HEK293 (cell line): ENCODE results near the gene ZNF438.

Experiments
- CTCF ChIA-PET: fragments of 350-600 bp; formaldehyde crosslinking; extraction: SDS; loops from one replicate; lab custom pipeline; 2021; ENCODE audit warnings: antibody characterized with exemption; lab: Yijun Ruan, JAX
- POLR2A ChIA-PET: fragments of 300-600 bp; formaldehyde crosslinking; extraction: SDS; loops from one replicate; lab custom pipeline; 2020; ENCODE audit warnings: antibody characterized with exemption, inconsistent platforms; lab: Yijun Ruan, JAX
- H3K27ac ChIP-seq: fragments of 200-500 bp; sonication (Bioruptor generic); 2 replicates; pipeline ENCODE4 v1.5.1; 2014; ENCODE audit warnings: low read depth, low read length, control low read depth, inconsistent platforms; ENCODE audit errors: extremely low read depth
- H3K36me3 ChIP-seq, 2 experiments: fragments of 200-500 bp in 1 of 2; sonication (Bioruptor generic) in 1 of 2; 1 replicate in 1 of 2; 2 replicates in 1 of 2; pipeline ENCODE4 v1.5.1; 2014 to 2017; ENCODE audit warnings: inconsistent platforms in 2 of 2, low read length in 2 of 2; ENCODE audit not compliant: control insufficient read depth in 2 of 2, insufficient read depth in 1 of 2
- H3K4me1 ChIP-seq: fragments of 200-500 bp; sonication (Bioruptor generic); 2 replicates; pipeline ENCODE4 v1.5.1; 2014; ENCODE audit warnings: mild to moderate bottlenecking, low read length, inconsistent platforms; ENCODE audit not compliant: control insufficient read depth, insufficient read depth
- H3K4me3 ChIP-seq: 2 replicates; pipeline ENCODE4 v1.5.1; 2011; ENCODE audit warnings: low read depth, mild to moderate bottlenecking, control low read depth, low read length, moderate library complexity
- H3K9me3 ChIP-seq: fragments of 200-500 bp; sonication (Bioruptor generic); 2 replicates; pipeline ENCODE4 v1.5.1; 2014; ENCODE audit warnings: low read depth, low read length, inconsistent platforms; ENCODE audit not compliant: control insufficient read depth, insufficient read depth
- BCL11A ChIP-seq: fragments of 450-650 bp; formaldehyde crosslinking; IDR thresholded peaks from 2 replicates; pipeline ENCODE4 v1.5.1; 2016; ENCODE audit warnings: low read depth, missing biosample characterization, missing genetic modification characterization
- GLI2 ChIP-seq: fragments of 450-650 bp; formaldehyde crosslinking; IDR thresholded peaks from 2 replicates; pipeline ENCODE4; 2017; ENCODE audit warnings: missing biosample characterization, missing genetic modification characterization, low read depth, borderline replicate concordance
- HIC1 ChIP-seq: fragments of 450-650 bp; formaldehyde crosslinking; IDR thresholded peaks from 2 replicates; pipeline ENCODE4 v1.5.1; 2016; ENCODE audit warnings: missing biosample characterization, missing genetic modification characterization
- PRDM1 ChIP-seq: fragments of 450-650 bp; formaldehyde crosslinking; IDR thresholded peaks from 2 replicates; pipeline ENCODE4; 2016; ENCODE audit warnings: missing biosample characterization, missing genetic modification characterization
- SP7 ChIP-seq: fragments of 450-650 bp; formaldehyde crosslinking; IDR thresholded peaks from 2 replicates; pipeline ENCODE4 v1.5.1; 2016; ENCODE audit warnings: missing biosample characterization, missing genetic modification characterization
- TRIM28 ChIP-seq: IDR thresholded peaks from 2 replicates; pipeline ENCODE4 v1.6.1; 2011; ENCODE audit warnings: low read length, control low read depth, borderline replicate concordance
- YY2 ChIP-seq: fragments of 450-650 bp; formaldehyde crosslinking; IDR thresholded peaks from 2 replicates; pipeline ENCODE4 v1.5.1; 2016; ENCODE audit warnings: missing biosample characterization, missing genetic modification characterization
- ZNF10 ChIP-seq: fragments of 450-650 bp; formaldehyde crosslinking; IDR thresholded peaks from 2 replicates; pipeline ENCODE4 v1.5.1; 2017; ENCODE audit warnings: missing biosample characterization, missing genetic modification characterization
- ZNF112 ChIP-seq: fragments of 450-650 bp; formaldehyde crosslinking; IDR thresholded peaks from 2 replicates; pipeline ENCODE4 v1.5.0; 2017; ENCODE audit warnings: missing biosample characterization, missing genetic modification characterization
- ZNF146 ChIP-seq: fragments of 450-650 bp; formaldehyde crosslinking; IDR thresholded peaks from 2 replicates; pipeline ENCODE4 v1.5.1; 2016; ENCODE audit warnings: missing biosample characterization, missing genetic modification characterization
- ZNF175 ChIP-seq: fragments of 450-650 bp; formaldehyde crosslinking; IDR thresholded peaks from 2 replicates; pipeline ENCODE4 v1.5.1; 2016; ENCODE audit warnings: missing biosample characterization, missing genetic modification characterization
- ZNF248 ChIP-seq: fragments of 450-650 bp; formaldehyde crosslinking; IDR thresholded peaks from 2 replicates; pipeline ENCODE4 v1.5.1; 2017; ENCODE audit warnings: missing biosample characterization, missing genetic modification characterization
- ZNF488 ChIP-seq: fragments of 450-650 bp; formaldehyde crosslinking; IDR thresholded peaks from 2 replicates; pipeline ENCODE4 v1.5.1; 2016; ENCODE audit warnings: missing biosample characterization, missing genetic modification characterization
- ZNF843 ChIP-seq: fragments of 450-650 bp; formaldehyde crosslinking; IDR thresholded peaks from 2 replicates; pipeline ENCODE4 v1.5.1; 2016; ENCODE audit warnings: missing biosample characterization, missing genetic modification characterization
- ZSCAN5A ChIP-seq: fragments of 450-650 bp; formaldehyde crosslinking; IDR thresholded peaks from 2 replicates; pipeline ENCODE4 v1.5.1; 2016; ENCODE audit warnings: missing biosample characterization, missing genetic modification characterization
- TF ChIP-seq, protein P1 (sequence below): fragments of 450-650 bp; formaldehyde crosslinking; IDR thresholded peaks from 2 replicates; pipeline ENCODE4 v1.5.1; 2016; ENCODE audit warnings: missing biosample characterization, missing genetic modification characterization
- TF ChIP-seq, protein P2 (sequence below): fragments of 450-650 bp; formaldehyde crosslinking; IDR thresholded peaks from 2 replicates; pipeline ENCODE4 v1.5.1; 2016; ENCODE audit warnings: missing biosample characterization, missing genetic modification characterization

The ZNF438 gene

DNA sequence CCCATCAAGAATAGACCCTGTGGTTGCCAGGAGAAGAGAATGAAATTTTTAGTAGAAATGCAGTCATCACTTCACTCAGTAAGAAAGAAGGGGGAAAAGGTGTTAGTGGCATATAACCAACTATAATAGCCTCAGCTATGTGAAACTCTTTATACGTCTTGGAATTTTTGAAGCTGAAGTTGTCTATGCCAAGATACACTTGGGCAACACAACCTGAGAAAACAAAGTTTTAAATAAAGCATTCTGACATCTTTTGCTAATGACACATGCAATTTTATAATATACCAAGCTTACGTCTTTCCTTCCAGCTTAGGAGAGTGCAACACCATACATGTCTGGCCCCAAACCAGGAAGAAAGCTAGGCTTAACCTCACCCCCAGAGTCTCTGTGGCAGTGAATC, 40.8 kb upstream of the ZNF438 start:
- TF ChIP-seq ZNF10 (tag by site-specific recombination) (no peak), TRIM28 (no peak), ZNF843 (tag by site-specific recombination) (no peak), HIC1 (tag by site-specific recombination) (no peak), PRDM1 (tag by site-specific recombination) (no peak), GLI2 (tag by site-specific recombination) (no peak), YY2 (tag by site-specific recombination) (no peak), ZNF488 (tag by site-specific recombination) (no peak), ZNF175 (tag by site-specific recombination) (no peak)
- TF ChIP-seq, protein P1, sequence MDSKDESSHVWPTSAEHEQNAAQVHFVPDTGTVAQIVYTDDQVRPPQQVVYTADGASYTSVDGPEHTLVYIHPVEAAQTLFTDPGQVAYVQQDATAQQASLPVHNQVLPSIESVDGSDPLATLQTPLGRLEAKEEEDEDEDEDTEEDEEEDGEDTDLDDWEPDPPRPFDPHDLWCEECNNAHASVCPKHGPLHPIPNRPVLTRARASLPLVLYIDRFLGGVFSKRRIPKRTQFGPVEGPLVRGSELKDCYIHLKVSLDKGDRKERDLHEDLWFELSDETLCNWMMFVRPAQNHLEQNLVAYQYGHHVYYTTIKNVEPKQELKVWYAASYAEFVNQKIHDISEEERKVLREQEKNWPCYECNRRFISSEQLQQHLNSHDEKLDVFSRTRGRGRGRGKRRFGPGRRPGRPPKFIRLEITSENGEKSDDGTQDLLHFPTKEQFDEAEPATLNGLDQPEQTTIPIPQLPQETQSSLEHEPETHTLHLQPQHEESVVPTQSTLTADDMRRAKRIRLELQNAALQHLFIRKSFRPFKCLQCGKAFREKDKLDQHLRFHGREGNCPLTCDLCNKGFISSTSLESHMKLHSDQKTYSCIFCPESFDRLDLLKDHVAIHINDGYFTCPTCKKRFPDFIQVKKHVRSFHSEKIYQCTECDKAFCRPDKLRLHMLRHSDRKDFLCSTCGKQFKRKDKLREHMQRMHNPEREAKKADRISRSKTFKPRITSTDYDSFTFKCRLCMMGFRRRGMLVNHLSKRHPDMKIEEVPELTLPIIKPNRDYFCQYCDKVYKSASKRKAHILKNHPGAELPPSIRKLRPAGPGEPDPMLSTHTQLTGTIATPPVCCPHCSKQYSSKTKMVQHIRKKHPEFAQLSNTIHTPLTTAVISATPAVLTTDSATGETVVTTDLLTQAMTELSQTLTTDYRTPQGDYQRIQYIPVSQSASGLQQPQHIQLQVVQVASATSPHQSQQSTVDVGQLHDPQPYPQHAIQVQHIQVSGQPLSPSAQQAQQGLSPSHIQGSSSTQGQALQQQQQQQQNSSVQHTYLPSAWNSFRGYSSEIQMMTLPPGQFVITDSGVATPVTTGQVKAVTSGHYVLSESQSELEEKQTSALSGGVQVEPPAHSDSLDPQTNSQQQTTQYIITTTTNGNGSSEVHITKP (tag by site-specific recombination): no peak
- no peak overlapping the region for H3K27ac ChIP-seq
- ChIA-PET POLR2A (no interaction called here), CTCF (interaction anchor here (3.2 kb wide), 1 partner anchor 11 kb away, joined by 12 read pairs; no protein-coding TSS in a partner anchor)
- no peaks in the 10 kb centered on the region for H3K9me3 ChIP-seq
- H3K36me3 ChIP-seq: no peaks in the 10 kb centered on the region
- H3K4me3 ChIP-seq: no peak overlapping the region
- no peaks in the 10 kb centered on the region for H3K4me1 ChIP-seq

GRCh38 chr10:31071232-31072005, 39.8 kb upstream of the ZNF438 start:
- Histone ChIP-seq H3K4me3 (no peak overlapping the region), H3K36me3 (no peaks in the 10 kb centered on the region), H3K27ac (no peak overlapping the region), H3K4me1 (no peaks in the 10 kb centered on the region), H3K9me3 (no peaks in the 10 kb centered on the region)
- ChIA-PET CTCF (interaction anchor here (3.2 kb wide), 1 partner anchor 12 kb away, joined by 12 read pairs; no protein-coding TSS in a partner anchor), POLR2A (no interaction called here)
- TF ChIP-seq ZSCAN5A: no peak
- no peak for TF ChIP-seq ZNF112
- TF ChIP-seq, protein P2, sequence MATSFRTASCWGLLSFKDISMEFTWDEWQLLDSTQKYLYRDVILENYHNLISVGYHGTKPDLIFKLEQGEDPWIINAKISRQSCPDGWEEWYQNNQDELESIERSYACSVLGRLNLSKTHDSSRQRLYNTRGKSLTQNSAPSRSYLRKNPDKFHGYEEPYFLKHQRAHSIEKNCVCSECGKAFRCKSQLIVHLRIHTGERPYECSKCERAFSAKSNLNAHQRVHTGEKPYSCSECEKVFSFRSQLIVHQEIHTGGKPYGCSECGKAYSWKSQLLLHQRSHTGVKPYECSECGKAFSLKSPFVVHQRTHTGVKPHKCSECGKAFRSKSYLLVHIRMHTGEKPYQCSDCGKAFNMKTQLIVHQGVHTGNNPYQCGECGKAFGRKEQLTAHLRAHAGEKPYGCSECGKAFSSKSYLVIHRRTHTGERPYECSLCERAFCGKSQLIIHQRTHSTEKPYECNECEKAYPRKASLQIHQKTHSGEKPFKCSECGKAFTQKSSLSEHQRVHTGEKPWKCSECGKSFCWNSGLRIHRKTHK (tag by site-specific recombination): no peak
- no peak for TF ChIP-seq SP7 (tag by site-specific recombination)
- TF ChIP-seq ZNF248: no peak
- TF ChIP-seq GLI2 (tag by site-specific recombination): no peak
- no peak for TF ChIP-seq ZNF146 (tag by site-specific recombination)
- no peak for TF ChIP-seq ZNF843 (tag by site-specific recombination)
- TF ChIP-seq BCL11A (tag by site-specific recombination): no peak
